SH-SY5Y (cell line): ENCODE results near the gene HS6ST2.

Experiments
- GATA2 ChIP-seq: IDR thresholded peaks from 2 replicates; pipeline ENCODE4 v1.6.1; 2011; ENCODE audit warnings: mild to moderate bottlenecking, low read depth, low read length
- GATA3 ChIP-seq: IDR thresholded peaks from 2 replicates; pipeline ENCODE4 v1.6.1; 2011; ENCODE audit warnings: low read depth, mild to moderate bottlenecking, low read length, moderate library complexity

DNA sequence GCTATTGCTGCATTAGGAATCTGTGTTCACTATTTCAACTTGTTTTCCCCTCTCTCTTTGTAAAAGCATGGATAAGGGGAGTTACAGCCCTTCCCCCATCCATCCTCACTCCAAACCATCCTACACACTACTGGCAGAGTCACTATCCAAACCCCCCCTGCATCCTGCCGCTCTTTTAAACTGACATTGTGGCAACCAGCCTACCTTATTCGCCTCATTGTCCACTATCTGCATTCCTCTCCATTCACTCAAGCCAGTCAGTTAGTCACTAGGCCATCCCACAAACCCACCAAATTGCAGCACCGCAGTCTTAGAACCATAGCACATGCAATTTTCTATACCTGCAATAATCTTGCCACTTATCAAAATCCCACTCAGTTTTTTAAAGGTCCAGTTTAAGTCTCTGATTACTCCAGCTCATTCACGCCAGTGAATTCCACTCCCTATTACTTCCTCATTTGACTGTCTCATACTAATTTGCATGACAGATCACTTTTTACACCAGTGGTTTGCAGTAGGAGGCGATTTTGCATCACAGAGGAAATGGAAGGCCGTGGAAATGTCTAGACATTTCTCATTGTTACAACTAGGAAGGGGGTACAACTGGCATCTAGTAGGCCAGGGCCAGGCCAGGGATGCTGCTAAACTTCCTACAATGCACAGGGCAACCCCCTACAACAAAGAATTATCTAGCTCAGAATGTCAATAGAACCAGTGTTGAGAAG is 181.8 kb downstream of the HS6ST2 start:
- TF ChIP-seq GATA3, result no peak
- no peak for TF ChIP-seq GATA2
